IgD-negative memory B cell (primary cell): ENCODE data around the gene SMIM28. TPM values are rescaled to one million over a fixed set of nuclear protein-coding genes. Genes with fewer than 3 reads are reported as not detected.

Source experiments
- H3K27ac Mint-ChIP-seq, 3 donors: one replicate each; pipeline ENCODE4 v1.8.0; 2020 to 2022; ENCODE audit warnings: mild to moderate bottlenecking in 3 of 3, mixed read lengths in 3 of 3, moderate library complexity in 1 of 3
- H3K27me3 Mint-ChIP-seq: one replicate; pipeline ENCODE4 v1.8.0; 2021; ENCODE audit warnings: mixed read lengths
- H3K36me3 Mint-ChIP-seq: one replicate; pipeline ENCODE4 v1.8.0; 2020; ENCODE audit warnings: mild to moderate bottlenecking, mixed read lengths
- H3K4me1 Mint-ChIP-seq, 3 donors: one replicate each; pipeline ENCODE4 v1.8.0; 2020 to 2022; ENCODE audit warnings: mixed read lengths in 3 of 3, mild to moderate bottlenecking in 1 of 3
- H3K4me3 Mint-ChIP-seq, 4 donors: one replicate each; pipeline ENCODE4 v1.8.0; 2020 to 2022; ENCODE audit warnings: mild to moderate bottlenecking in 4 of 4, mixed read lengths in 4 of 4, moderate library complexity in 3 of 4
- H3K9me3 Mint-ChIP-seq, 3 donors: one replicate each; pipeline ENCODE4 v1.8.0; 2020 to 2021; ENCODE audit warnings: mixed read lengths in 3 of 3, mild to moderate bottlenecking in 1 of 3
- polyA plus RNA-seq: library from polyadenylated mRNA; unstranded; fragments of 300-500 nt; fragmentation: Illumina TruSeq; gene quantifications from one replicate; pipeline ENCODE4 v1.2.3, GENCODE V29; 2021

SMIM28 gene
- polyA plus RNA-seq, 1 donor from 2014 or later = not detected

DNA sequence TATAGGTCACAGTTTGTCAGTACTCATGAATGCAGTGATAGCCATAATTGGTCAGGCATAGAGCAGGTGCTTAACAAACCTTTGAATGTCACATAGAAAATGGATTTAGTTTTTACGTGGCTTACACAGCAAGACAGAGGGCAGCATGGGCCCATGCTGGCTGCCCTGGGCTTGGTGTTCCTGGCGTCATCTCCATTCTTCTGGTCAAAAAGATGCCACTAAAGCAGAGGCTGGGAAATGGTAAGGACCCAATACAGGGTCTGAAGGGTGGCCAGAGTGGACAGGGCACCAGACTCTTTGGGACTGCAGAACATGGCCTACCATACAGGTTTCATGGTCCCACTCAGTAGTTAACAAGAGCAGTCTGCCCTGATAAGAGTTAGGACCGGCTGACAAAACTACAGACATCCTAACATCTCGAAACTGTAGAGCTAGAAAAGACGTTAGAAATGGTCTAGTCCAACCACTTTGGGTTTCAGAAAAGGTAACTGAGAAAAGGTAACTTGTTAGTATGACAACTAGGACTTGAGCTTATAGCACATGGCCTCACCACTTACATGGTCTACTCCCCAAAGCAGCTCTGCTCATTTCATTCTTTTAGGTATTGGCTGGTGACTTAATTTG, 48.9 kb downstream of the SMIM28 start:
- Mint-ChIP-seq H3K36me3 (no peaks in the 10 kb centered on the region), H3K4me3 (no peak overlapping the region), H3K27me3 (peaks cover 5% of the 10 kb centered on the region), H3K9me3 (no peaks in the 10 kb centered on the region), H3K4me1 (peaks cover 0 to 4% (median 4%) of the 10 kb centered on the region in 3 donors), H3K27ac (no peak overlapping the region)

DNA sequence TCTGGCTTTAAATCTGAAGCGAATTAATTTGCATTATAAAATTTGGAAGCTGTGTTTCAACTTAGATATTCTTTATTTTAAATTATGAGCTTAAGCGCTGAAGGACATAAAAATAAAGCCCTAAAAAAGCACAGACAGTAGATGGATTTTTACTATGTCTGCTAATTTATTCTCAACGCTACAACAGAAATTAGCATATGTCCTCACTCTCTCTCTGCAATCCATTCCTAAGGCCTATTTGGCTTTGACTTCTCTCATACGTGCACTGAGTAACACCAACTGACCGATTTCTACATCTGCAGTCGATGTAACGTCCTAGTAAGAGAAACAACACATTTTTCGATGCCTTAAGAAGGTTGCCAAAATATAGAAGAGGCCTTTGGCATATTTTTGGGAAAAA, 50.0 kb downstream of the SMIM28 start:
- Mint-ChIP-seq H3K9me3 (no peaks in the 10 kb centered on the region), H3K27me3 (peaks cover 8% of the 10 kb centered on the region), H3K4me3 (no peak overlapping the region), H3K36me3 (no peaks in the 10 kb centered on the region), H3K4me1 (peaks cover 0 to 5% (median 4%) of the 10 kb centered on the region in 3 donors), H3K27ac (no peak overlapping the region)

DNA sequence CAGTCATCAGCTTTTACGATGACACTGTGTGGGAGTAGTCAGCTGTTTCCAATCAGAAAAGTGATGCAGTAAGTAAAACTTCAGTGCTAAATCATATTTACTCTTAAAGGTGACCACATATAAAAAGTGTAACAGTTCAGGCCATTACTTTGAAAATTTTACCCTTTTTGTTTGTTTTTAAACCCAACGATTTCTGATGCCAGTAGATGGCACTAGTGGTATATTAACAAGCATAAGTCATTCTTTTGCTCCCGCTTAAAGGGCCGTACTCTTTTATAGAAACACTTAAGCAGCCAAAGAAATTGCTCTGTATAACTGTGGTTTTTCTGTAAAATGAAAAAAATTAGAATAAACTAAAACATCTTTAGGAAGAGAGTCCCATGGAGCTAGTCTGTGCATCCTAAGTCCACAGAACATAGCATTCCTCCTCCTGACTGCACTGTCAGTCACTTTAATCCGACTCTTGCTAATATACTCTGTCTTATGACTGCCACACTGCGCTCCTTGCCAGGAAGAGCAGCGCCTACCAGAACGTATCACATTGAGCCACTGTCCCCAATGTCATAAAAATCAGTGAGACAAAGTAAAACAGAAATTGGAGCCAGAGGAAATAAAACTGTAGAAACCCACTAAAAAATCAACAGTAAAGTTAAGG, 51.4 kb downstream of the SMIM28 start:
- Mint-ChIP-seq H3K27ac (no peak overlapping the region), H3K27me3 (peaks cover 6% of the 10 kb centered on the region), H3K4me1 (peaks cover 0 to 5% (median 4%) of the 10 kb centered on the region in 3 donors), H3K4me3 (no peak overlapping the region), H3K9me3 (no peaks in the 10 kb centered on the region), H3K36me3 (no peaks in the 10 kb centered on the region)

DNA sequence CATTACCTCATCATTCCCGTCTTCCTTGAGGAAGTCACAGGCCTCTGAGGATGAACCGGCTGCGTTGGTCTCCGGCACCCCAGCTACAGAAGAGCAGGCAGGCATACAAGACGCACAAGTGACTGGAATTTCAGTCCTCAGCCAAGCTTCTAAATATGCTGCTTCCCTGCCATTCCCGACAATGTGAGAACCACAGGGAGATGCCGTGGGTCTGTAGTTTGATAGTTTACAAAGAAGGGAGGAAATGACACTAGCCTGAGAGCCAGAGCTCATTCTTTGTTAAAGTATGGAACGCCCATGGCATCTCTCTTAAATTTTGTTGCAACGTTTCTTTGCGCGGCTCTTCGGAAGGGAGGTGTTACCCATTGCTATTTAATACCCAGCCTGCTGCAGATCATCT, 52.1 kb downstream of the SMIM28 start:
- H3K36me3 Mint-ChIP-seq = peaks cover under 1% of the 10 kb centered on the region
- no peaks in the 10 kb centered on the region for H3K9me3 Mint-ChIP-seq
- peak overlapping the region in 1 of 3 donors; percentile 47 for H3K27ac Mint-ChIP-seq
- peaks cover 0 to 5% (median 4%) of the 10 kb centered on the region in 3 donors for H3K4me1 Mint-ChIP-seq
- no peak overlapping the region for H3K4me3 Mint-ChIP-seq
- peaks cover 5% of the 10 kb centered on the region for H3K27me3 Mint-ChIP-seq

DNA sequence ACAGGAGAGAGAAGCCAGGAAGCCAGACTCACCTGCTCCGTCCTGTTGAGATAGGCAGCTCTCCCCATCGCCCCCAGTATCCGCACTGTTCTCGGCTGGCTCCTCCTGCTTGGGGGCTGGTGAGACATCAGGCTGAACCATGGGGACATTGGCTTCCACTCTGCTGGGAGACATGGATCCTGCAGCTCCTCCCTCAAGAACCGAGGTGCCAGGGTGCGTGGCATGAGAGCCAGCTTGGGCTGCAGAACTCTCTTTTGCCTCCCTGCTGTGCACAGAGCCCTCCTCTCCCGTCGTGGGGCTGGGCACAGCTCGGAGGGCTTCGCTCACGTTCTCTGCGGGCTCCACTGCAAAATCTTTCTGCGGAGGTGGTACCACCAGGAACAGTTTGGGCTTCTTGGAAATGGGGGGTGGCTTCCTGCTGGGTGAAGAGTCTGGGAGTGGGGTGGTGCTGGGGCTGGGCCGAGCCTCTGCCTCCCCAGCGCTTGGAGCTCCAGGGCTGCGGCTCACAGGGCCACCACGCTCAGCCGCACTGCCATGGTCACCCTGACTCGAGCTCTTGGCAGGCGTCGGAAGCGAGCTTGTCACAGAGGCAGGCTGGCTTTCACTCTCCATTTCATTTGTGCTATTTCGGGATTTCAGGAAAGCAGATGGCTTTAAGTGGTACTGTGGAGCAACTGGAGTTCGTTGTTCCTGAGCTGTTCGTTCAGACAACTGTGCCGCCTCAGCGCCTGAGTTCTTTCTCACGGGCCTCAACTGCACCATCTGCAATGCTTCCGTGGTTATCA, 52.8 kb downstream of the SMIM28 start:
- Mint-ChIP-seq H3K36me3 (peaks cover 2% of the 10 kb centered on the region), H3K4me1 (peaks cover 0 to 4% (median 3%) of the 10 kb centered on the region in 3 donors), H3K27ac (no peak overlapping the region), H3K4me3 (no peak overlapping the region), H3K9me3 (no peaks in the 10 kb centered on the region), H3K27me3 (peaks cover 5% of the 10 kb centered on the region)

DNA sequence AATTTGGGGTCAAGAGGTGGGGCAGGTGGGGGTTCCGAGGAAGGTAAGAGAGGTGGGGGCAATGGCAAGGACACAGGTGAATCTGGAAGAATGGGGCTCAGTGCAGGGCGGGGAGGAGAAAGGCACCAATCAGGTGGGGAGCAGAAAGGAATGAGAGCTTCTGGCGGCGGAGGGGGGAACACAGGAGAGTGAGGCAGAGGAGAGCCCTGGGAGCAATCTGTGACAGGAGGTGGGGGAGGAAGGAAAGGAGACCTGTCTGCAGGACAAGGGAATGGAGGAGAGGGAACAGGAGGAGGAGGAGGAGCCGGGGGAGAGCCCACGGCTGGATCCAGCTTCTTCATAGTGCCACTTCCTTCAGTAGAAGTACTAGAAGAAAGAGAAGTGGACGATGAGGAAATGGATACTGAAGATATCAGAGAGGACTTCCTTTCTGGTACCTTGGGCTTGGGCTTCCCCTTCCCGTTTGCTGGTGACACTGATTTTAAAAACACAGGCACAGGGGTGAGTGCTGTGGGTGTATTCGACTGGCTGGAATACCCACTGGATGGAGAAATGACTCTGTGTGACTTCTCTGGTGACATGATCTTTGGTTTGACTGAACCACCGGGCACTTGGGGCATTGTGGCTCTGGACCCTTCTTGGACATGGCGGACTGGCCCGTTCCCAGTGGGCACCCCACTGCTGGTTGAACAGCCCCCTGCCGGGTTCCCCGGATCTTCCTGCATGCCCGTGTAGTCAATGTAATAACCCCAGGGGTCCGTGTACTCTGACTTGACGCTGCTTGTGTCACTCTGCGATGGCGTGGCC, 53.8 kb downstream of the SMIM28 start:
- H3K36me3 Mint-ChIP-seq = peaks cover 2% of the 10 kb centered on the region
- H3K9me3 Mint-ChIP-seq = no peaks in the 10 kb centered on the region
- H3K27me3 Mint-ChIP-seq = peaks cover 5% of the 10 kb centered on the region
- no peak overlapping the region for H3K27ac Mint-ChIP-seq
- no peak overlapping the region for H3K4me3 Mint-ChIP-seq
- H3K4me1 Mint-ChIP-seq = peaks cover 0 to 4% (median 3%) of the 10 kb centered on the region in 3 donors

DNA sequence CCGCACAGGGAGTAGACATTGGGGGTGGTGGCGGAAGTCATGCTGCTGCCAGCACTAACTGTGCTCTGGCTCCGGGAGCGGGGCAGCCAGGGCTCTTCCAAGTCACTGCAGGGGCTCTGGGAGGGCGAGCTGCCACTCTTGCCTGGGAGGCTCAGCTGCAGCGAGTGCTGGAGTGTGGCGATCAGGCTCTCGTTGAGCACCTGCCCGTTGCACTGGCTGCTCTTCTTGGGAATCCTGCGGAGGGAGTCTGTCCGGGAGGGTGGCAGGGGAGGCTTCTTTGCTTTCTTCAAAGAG, 54.3 kb downstream of the SMIM28 start:
- Mint-ChIP-seq H3K27me3 (peaks cover 5% of the 10 kb centered on the region), H3K4me3 (no peak overlapping the region), H3K27ac (no peak overlapping the region), H3K9me3 (no peaks in the 10 kb centered on the region), H3K36me3 (peaks cover 2% of the 10 kb centered on the region), H3K4me1 (peaks cover 0 to 4% (median 3%) of the 10 kb centered on the region in 3 donors)

Other genes with a start within 250 kb of the SMIM28 start
- gene ARFGEF3, start 216.0 kb upstream of the SMIM28 start, polyA plus RNA-seq = not detected
- gene PBOV1, start 159.4 kb upstream of the SMIM28 start, polyA plus RNA-seq = not detected
- gene HEBP2, start 26.3 kb downstream of the SMIM28 start, polyA plus RNA-seq = 58.8 TPM
- gene NHSL1, start 121.6 kb downstream of the SMIM28 start, polyA plus RNA-seq = not detected